SIG-M5 treated with dmso at 0.1 percent for 504 hours (cell line): ENCODE measurements around the gene GPR75.
"Not testable (repeated sequence)": the region's sequence is repeated elsewhere in the genome, so short reads cannot be mapped to it uniquely, and the experiment has no call there.

Experiments
- DNase-seq: peaks from one replicate; lab custom pipeline; 2025; ENCODE audit not compliant: unreplicated experiment; lab: John Stamatoyannopoulos, UW

GPR75 gene

GRCh38 chr2:53854678-53855077, 5.1 kb downstream of the GPR75 start:
- DNase-seq: no peak

GRCh38 chr2:53852532-53852931, 7.2 kb downstream of the GPR75 start:
- no peak for DNase-seq

- DNase-seq: not testable (repeated sequence)
These were observed 8.6 kb downstream of the GPR75 start for GRCh38 chr2:53851052-53851757.

- peak; percentile 16 for DNase-seq
These were observed 11.7 kb downstream of the GPR75 start for GRCh38 chr2:53848062-53848461.

GRCh38 chr2:53843595-53843994, 16.2 kb downstream of the GPR75 start:
- no peak for DNase-seq

GRCh38 chr2:53842891-53843290, 16.9 kb downstream of the GPR75 start:
- DNase-seq: no peak

GRCh38 chr2:53841651-53842050, 18.1 kb downstream of the GPR75 start:
- DNase-seq: not testable (repeated sequence)

GRCh38 chr2:53840580-53840979, 19.2 kb downstream of the GPR75 start:
- DNase-seq: no peak

GRCh38 chr2:53829980-53830290, 29.8 kb downstream of the GPR75 start:
- not testable (repeated sequence) for DNase-seq

GRCh38 chr2:53829273-53829979, 30.3 kb downstream of the GPR75 start:
- DNase-seq: no peak

- DNase-seq: no peak
These were observed 31.4 kb downstream of the GPR75 start for GRCh38 chr2:53828331-53828730.

- no peak for DNase-seq
These were observed 32.2 kb downstream of the GPR75 start for GRCh38 chr2:53827398-53828175.

- DNase-seq: no peak
These were observed 33.0 kb downstream of the GPR75 start for GRCh38 chr2:53826587-53827397.

GRCh38 chr2:53826030-53826410, 33.7 kb downstream of the GPR75 start:
- no peak for DNase-seq

GRCh38 chr2:53823639-53824038, 36.1 kb downstream of the GPR75 start:
- DNase-seq: not testable (repeated sequence)

GRCh38 chr2:53821810-53822209, 38.0 kb downstream of the GPR75 start:
- DNase-seq: no peak

GRCh38 chr2:53820711-53821110, 39.1 kb downstream of the GPR75 start:
- DNase-seq: no peak

GRCh38 chr2:53820048-53820447, 39.7 kb downstream of the GPR75 start:
- no peak for DNase-seq

- no peak for DNase-seq
These were observed 40.1 kb downstream of the GPR75 start for GRCh38 chr2:53819634-53820033.

- DNase-seq: no peak
These were observed 40.8 kb downstream of the GPR75 start for GRCh38 chr2:53818854-53819435.

GRCh38 chr2:53813151-53813550, 46.6 kb downstream of the GPR75 start:
- DNase-seq: no peak
